Amygdala (tissue), 56 donors: ENCODE data around the gene ZNF699.
"Not testable (repeated sequence)": the region's sequence is repeated elsewhere in the genome, so short reads cannot be mapped to it uniquely, and the experiment has no call there.

ENCODE experiments used
- DNase-seq, 56 donors: peaks; one replicate each; lab custom pipeline; 2025; lab: John Stamatoyannopoulos, UW

The ZNF699 gene

DNA sequence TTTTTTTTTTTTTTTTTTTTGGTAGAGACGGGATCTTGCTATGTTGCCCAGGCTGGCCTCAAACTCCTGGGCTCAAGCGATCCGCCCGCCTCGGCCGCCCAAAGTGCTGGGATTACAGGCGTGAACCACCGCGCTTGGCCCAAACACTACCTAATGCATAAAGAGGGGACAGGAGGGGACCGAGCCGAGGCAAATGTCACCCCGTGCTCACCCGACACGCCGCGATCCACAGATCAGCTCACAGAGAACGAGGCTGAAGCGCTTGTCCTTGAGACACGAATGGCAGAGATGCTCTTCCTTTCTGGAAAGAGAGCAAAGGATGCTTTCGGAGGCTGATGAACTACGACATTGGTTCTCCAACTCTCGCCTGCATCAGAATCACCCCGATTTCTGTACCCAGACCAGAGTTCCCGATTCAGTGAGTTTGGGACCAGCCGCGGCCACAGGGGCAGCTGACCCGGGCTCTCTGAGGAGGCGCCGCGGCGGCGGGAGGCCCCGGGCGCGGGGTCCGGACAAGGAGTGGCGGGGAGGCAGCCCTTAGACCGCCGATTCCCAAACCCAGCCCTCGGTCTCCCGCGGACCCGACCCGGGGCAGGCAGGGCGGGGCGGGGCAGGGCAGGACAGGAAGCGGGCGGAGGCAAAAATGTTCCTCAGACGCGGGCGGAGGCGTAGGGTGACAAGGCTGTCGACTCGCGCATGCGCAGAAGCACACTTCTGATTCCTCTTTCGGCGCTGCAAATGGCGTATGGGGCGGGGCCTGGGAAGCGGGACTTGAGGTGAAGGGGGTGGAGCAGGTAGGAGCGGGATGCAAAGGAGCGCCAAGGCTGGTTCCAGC is at the start of gene ZNF699:
TSS of gene ZNF699 (minus strand) at position 700 of the 835 bp plus-strand sequence. CDS start 4,719 bp downstream, outside the sequence.
- peak; percentile 71 to 98 (median 94) for DNase-seq

DNA sequence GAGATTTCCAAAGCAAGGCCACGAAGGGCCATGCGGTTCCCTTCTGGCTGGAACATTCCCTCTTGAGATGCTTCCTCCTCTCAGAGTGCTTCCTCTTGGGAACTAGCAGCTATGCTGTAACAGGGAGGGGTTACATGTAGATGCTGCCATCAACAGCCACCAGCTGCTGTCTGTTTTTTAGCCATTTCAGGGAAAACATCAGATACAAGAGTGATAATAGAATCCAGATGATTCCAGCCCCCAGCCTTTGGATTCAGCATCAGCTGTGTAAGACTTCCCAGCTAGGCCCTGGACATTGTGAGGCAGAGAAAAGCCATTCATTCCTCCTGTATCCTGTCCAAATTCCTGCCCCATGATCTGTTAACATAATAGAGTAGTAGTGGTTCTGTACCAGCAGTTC is 45.0 kb upstream of the ZNF699 start:
- DNase-seq: no peak

DNA sequence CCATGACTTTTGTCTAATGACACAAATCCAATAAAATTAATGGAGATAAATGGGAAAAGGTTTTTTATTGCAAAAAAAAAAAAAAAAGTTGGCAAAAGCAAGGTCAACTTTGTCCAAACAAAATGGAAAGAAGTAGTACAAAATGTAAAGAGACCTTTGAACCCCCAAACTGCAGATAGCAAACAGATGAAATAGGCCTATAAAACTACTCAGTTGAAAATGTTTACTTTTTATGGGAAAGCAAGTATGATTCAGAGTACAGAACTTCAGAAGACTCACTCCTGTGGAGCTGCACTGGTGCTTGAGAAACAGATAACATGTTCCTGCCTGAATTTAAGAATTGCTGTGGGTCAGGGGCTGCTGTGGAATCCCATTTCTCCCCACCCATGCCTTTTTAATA is 43.4 kb upstream of the ZNF699 start:
- no peak for DNase-seq

DNA sequence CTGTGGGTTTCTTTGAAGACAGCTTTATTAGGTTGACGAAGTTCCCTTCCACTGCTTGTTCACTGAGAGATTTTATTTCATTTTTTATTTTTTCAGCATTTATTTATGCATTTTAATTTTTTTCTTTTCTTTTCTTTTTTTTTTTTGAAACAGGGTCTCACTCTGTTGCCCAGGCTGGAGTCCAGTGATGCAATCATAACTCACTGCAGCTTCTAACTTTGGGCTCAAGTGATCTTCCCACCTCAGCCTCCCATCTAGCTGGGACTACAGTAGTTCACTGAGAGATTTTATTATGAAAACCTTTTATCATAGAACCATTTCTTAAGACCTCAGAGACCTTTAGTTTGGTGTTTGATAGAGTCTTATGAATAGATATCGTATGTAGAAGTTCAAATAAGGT is 42.9 kb upstream of the ZNF699 start:
- DNase-seq: no peak

DNA sequence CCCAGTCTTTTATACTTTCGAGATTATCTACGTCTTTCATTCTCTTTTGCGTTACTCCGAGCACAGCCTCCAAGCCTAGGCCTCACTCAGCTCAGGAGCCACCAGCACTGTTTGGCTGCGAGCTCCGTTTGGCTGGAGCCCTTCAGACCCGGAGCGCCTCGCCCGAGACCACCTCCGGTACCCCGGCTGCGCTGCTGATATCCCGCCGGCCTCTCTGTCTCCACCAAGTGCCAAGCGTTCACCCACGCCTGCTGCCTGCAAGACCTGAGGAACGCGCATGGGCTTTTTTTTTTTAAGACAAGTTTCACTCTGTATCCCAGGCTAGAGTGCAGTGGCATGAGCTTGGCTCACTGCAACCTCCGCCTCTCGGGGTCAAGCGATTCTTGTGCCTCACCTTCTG is 39.0 kb upstream of the ZNF699 start:
- no peak for DNase-seq

DNA sequence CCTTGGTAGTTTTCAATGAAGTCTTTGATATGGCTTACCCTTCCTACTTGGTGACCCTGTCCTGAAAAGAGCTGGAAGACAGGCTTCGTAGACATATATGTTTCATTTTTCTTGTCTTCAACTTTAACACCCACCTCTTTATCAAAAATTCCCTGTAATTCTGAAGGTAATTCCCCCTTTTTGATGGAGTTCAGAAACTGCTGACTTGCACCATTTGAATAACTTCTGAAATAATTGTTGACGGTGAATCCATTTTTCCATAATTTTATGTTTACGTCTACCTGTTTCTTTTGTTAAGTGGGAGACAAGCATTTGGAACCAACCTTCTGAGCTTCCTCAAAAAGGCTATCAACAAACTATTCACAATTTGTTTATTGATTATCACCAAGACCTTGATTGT is 38.6 kb upstream of the ZNF699 start:
- no peak for DNase-seq

DNA sequence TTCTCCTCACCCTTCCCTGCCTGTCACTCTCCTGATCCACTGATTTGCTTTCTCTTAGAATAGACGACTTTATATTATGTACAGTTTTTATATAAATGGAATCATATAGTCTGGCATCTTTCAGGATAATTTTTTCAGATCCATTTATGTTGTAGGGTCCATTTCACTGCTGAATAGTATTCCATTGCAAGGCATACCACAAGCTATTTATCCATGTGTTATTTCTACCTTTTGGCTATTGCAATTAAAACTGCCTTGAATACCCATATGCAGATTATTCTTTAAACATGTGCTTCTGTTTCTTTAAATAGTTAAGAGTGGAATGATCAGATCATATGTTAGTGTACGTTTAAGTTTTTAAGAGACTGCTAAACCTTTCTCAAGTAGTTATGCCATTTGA is 35.4 kb upstream of the ZNF699 start:
- no peak for DNase-seq

DNA sequence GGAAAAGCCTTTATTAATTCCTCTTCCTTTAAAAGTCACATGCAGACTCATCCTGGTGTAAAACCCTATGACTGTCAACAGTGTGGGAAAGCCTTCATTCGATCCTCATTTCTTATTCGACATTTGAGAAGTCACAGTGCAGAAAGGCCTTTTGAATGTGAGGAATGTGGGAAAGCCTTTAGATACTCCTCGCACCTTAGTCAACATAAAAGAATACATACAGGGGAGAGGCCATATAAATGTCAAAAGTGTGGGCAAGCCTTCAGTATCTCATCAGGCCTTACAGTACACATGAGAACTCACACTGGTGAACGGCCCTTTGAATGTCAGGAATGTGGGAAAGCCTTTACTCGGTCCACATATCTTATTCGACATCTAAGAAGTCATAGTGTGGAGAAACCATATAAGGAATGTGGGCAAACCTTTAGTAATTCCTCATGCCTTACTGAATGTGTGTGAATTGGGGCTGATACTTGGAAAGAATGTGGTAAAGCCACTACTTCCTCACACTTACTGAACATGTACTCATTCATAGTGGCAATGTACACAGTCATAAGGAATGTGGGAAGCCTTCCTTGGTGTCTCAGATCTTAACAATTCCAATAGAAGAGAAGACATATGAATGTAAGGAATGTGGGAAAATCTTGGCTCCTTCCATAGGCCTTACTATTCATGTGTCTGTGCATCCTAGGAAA is 33.1 kb upstream of the ZNF699 start:
- no peak for DNase-seq

DNA sequence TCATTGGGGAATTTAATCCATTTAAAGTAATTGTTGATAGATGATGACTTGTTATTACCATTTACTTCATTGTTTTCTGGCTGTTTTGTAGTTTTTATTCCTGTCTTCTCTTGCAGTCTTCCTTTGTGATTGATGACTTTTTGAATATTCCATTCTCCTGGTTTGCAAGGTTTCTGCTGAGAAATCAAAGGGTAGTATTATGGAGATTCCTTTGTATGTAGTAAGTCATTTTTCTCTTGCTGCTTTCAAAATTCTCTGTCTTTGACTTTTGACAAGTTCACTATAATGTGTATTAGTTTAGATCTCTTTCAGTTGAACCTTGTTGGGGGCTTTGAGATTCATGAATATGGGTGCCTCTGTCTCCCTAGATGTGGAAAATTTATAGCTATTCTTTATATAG is 20.4 kb upstream of the ZNF699 start:
- DNase-seq: no peak

DNA sequence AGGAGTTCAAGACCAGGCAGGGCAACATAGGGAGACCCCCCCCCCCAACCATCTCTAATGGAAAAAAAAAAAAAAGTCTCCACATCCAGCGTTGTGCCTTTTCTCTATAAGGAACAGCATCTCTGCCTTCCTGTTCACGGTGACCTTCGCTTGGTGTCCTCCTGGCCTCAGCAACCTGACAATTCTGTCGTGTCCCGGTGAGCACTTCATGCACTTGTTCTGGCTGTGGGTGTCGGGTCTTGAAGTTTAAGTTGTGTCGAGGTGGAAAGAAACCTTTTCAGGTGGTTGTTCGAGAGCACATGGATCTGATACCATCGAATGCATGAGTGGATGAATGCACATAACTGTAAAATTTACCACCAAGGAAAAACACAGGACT is 14.9 kb upstream of the ZNF699 start:
- DNase-seq: peak in 1 of 56 donors; percentile 6

DNA sequence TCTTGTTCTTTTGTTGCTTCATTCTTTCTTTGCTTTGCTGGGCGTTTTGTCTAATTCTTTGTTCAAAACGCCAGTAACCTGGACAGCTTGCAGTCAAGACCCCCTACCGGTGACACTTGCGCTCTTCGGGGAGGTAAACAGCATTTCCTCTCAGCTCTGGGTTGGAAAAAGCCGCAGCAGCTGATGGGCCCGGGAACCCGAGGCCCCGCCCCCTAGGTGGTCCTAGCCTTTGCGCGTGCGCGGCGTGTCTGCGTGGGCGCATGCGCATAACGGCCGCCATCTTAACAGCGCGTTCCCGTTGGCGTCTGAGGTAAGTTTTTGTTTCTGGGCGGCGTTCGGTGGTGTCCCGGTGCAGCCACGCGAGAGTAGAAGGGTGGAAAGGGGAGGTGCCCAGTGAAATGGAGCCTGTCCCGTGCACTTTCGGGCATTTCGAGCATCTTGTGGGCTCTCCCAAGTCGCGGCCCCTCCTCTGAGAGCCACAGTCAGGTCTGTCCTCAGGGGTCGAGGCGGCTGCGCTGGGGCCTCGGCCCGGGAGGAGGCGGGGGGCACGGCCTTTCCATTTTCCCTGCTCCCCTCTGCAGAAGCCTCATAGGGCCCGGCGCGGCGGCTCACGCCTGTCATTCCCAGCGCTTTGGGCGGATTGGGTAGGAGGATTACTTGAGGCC is 14.4 kb upstream of the ZNF699 start, which contains the start of gene ZNF559:
TSS of gene ZNF559 (plus strand) at position 261 of the 665 bp plus-strand sequence. CDS start 14,371 bp downstream, outside the sequence.
- DNase-seq: peak; percentile 27 to 93 (median 81)

DNA sequence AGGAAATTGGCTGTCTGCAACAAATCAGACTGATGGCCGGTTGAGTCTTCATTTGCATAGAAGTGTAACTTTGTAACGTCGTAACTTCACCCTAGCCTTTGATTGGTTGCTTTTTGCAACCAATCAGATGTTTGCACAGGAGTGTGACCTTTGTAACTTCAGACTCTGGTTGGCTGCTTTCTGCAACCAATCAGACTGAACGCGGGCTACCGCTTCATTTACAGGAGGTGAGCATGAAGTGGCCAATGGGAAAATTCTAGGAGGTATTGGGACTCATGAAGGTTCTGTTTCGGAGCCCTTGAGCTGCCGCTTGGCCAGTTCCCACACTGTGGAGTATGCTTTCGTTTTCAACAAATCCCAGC is 13.9 kb upstream of the ZNF699 start:
- DNase-seq: peak in 53 of 56 donors; percentile 2 to 84 (median 66)

DNA sequence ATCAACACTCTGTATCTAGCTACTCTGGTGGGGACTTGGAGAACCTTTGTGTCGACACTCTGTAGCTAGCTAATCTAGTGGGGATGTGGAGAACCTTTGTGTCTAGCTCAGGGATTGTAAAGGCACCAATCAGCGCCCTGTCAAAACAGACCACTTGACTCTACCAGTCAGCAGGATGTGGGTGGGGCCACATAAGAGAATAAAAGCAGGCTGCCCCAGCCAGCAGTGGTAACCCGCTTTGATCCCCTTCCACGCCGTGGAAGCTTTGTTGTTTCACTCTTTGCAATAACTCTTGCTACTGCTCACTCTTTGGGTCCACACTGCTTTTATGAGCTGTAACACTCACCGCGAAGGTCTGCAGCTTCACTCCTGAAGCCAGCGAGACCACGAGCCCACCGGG is 12.6 kb upstream of the ZNF699 start:
- DNase-seq: not testable (repeated sequence)

DNA sequence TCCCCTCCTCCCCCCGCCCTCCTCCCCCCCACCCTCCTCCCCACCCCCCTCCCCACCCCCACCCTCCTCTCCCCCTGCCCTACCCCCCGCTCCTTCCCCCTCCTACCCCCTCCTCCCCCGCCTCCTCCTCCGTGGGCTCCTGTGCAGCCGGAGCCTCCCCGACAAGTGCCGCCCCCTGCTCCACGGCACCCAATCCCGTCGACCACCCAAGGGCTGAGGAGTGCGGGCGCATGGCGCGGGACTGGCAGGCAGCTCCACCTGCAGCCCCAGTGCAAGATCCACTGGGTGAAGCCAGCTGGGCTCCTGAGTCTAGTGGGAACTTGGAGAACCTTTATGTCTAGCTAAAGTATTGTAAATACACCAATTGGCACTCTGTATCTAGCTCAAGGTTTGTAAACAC is 12.1 kb upstream of the ZNF699 start:
- DNase-seq: not testable (repeated sequence)

DNA sequence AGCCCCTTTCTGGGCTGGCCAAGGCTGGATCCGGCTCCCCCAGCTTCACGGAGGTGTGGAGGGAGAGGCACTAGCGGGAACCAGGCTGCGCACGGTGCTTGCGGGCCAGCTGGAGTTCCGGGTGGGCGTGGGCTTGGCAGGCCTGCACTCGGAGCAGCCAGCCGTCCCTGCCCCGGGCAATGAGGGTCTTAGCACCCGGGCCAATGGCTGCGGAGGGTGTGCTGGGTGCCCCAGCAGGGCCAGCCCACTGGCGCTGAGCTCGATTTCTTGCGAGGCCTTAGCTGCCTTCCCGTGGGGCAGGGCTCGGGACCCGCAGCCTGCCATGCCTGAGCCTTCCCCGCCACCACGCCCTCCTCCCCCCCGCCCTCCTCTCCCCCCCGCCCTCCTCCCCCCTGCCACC is 11.7 kb upstream of the ZNF699 start:
- DNase-seq: no peak

DNA sequence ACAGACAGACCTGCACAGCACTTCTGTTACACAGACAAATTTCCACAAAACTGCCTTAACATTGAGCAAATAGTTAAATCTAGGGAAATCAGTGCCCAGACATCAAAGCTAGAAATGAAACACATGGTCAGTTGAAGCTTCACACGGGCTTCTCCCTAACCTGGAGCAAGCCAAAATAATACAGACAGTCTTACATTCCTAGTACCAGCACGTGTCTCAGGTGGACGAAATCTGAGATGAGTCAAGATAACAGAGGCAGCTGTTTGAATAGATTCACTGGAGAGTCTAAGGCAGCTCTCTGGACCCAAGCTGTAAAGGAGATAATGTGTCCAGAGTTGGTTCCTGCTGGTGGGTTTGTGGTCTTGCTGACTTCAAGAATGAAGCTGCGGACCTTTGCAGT is 4.1 kb upstream of the ZNF699 start:
- DNase-seq: no peak

DNA sequence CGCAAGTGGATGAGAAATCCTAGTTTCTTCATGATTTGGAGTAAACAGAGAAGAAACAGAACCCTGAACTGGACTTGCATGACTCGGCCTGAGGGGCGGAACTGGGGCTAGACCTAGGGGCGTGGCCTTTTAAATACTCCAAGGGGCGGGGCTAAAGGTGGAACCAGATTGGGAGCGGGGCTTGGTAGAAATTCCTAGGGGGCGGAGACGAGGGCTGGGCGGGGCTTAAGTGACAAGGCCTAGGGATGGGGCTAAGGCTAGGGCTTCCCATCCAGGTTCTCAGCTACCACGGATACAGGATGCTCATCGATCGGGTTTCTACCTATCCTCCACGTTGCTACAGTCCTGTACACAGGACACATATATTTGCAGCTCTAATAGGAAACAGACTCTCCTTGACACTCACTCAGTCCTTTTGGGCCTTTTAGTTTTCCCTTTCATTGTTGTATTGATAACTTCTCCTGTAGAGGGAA is 372 bp upstream of the ZNF699 start:
- DNase-seq: peak in 31 of 56 donors; percentile 71 to 97 (median 90)

DNA sequence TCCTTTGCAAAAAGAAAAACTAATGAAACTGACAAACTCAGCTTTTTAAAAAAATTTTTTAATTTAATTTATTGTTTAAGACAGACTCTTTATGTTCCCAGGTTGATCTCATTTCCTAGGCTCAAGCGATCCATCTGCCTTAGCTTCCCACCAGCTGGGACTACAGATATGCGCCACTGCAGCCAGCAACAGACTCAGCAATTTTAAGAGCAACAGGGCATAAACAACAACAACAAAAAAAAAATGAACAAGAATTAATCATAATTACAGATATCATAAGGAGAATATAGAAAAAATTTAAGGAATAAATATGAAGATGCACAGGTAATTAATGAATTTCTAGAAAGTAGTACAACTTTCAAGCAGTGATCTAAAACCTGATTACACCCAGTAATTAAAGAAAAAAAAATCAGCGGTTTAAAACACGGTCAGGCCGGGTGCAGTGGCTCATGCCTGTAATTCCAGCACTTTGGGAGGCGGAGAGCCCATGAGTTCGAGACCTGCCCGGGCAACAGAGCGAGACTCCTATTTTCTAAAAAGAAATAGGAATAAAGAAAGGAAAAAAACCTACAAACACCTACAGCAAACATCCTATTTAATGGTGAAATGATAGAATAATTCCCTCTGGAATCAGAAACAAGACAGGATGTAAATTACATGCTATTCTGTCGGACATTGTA is 1.4 kb downstream of the ZNF699 start:
- no peak for DNase-seq

DNA sequence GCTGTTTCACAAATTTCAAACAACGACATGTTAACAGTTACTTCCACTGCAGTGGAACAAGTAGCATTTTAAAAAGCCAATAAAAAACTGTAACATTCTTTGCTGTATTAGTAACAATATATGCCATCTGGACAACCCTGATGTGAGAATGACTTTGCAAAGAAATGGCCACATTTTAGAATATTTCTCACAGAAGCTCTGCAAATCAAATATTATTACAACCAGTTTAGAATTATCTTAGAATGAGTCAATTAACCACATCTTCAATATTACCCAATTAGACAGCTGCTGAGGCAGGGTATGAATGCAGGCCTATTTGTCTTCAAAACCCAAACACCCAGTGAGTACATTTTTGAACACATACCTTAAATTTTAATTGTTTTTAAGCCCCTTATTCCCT is 3.2 kb downstream of the ZNF699 start:
- no peak for DNase-seq

DNA sequence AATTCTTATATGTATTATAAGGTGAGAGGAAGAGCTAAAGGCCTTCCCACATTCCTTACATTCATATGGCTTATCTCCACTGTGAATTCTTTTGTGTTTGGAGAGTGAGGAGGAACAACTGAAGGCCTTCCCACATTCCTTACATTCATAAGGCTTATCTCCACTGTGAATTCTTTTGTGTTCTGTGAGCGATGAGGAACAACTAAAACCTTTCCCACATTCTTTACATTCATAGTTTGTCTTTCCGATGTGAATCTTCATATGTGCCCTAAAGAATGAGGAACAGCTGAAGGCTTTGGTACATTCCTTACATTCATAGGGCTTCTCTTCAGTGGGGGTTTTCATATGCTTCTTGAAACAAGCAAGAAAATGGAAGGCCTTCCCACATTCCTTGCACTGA is 13.3 kb downstream of the ZNF699 start:
- DNase-seq: no peak

DNA sequence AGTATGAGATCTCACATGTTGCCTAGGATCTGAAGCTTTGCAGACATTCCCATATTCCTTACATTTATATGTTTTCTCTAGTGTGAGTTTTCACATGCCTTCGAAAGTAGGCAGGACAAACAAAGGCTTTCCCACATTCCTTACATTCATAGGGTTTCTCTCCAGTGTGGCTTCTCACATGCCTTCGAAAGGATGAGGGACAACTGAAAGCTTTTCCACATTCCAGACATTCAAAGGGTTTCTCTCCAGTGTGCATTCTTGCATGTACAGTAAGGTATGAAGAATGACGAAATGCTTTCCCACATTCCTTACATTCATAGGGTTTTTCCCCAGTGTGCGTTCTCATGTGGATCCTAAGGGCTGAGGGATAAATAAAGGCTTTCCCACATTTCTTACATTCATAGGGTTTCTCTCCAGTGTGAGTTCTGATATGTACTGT is 14.2 kb downstream of the ZNF699 start:
- DNase-seq: no peak
